Keratinocyte (primary cell): ENCODE results near the gene RCE1.

Source experiments
- CTCF ChIP-seq, 3 experiments: IDR thresholded peaks in 1 of 3; conservative IDR thresholded peaks in 1 of 3; optimal IDR thresholded peaks in 1 of 3; 2 replicates in 2 of 3; 3 replicates in 1 of 3; pipeline versions ENCODE3 to v1.5.1; 2011; ENCODE audit warnings: low read length in 3 of 3, mild to moderate bottlenecking in 3 of 3, moderate library complexity in 2 of 3, control low read depth in 1 of 3, inconsistent platforms in 1 of 3; ENCODE audit not compliant: insufficient read depth in 2 of 3; ENCODE audit errors: extremely low read depth in 1 of 3
- EZH2 ChIP-seq: IDR thresholded peaks from one replicate; pipeline ENCODE4 v1.6.1; 2012; ENCODE audit warnings: inconsistent platforms, mild to moderate bottlenecking, low read length, moderate library complexity

GRCh38 chr11:66858939-66859685, 15.9 kb downstream of the RCE1 start:
- TF ChIP-seq EZH2: no peak
- no peak for TF ChIP-seq CTCF (optimal IDR thresholded peaks at IDR 0.05 in 1 of 3, IDR thresholded peaks at IDR 0.05 in 1 of 3, conservative IDR thresholded peaks at IDR 0.05 in 1 of 3; ENCODE audit: extremely low read depth in 1 of 3, insufficient read depth in 2 of 3, low read length in 3 of 3)
